GM23338 (cell line): ENCODE results near the gene GAREM2. TPM values are rescaled to one million over a fixed set of nuclear protein-coding genes. Genes with fewer than 3 reads are reported as not detected.

Experiments used
- ATAC-seq: fragments of 200-7000 bp; cut with Tn5 transposase; 3 replicates; pipeline ENCODE4 v1.9.1; 2020
- DNase-seq: peaks from one replicate; pipeline ENCODE4 v3.0.0-alpha.2; 2015; ENCODE audit warnings: low spot score
- H2AFZ ChIP-seq: fragments of 200-600 bp; sonication (generic); 2 replicates; pipeline ENCODE4 v1.8.0; 2016; ENCODE audit warnings: antibody characterized with exemption, mild to moderate bottlenecking, moderate library complexity
- H3F3A ChIP-seq: fragments of 200-600 bp; sonication (generic); replicated peaks from 2 replicates; pipeline ENCODE4 v1.8.0; 2017; ENCODE audit warnings: antibody characterized with exemption, mixed run types, low read depth
- H3K27ac ChIP-seq: fragments of 200-600 bp; sonication (generic); 2 replicates; pipeline ENCODE4 v1.6.1; 2016; ENCODE audit warnings: low read depth
- H3K27me3 ChIP-seq: fragments of 200-600 bp; sonication (generic); 2 replicates; pipeline ENCODE4 v1.8.0; 2016; ENCODE audit warnings: mild to moderate bottlenecking, mixed run types, moderate library complexity; ENCODE audit not compliant: insufficient read depth
- H3K36me3 ChIP-seq: fragments of 200-600 bp; sonication (generic); 2 replicates; pipeline ENCODE4 v1.8.0; 2016; ENCODE audit warnings: mild to moderate bottlenecking; ENCODE audit not compliant: insufficient read depth
- H3K4me1 ChIP-seq: fragments of 200-600 bp; sonication (generic); 2 replicates; pipeline ENCODE4 v1.8.0; 2016; ENCODE audit warnings: mild to moderate bottlenecking, moderate library complexity; ENCODE audit not compliant: insufficient read depth
- H3K4me2 ChIP-seq: fragments of 200-600 bp; sonication (generic); 2 replicates; pipeline ENCODE4 v1.7.1; 2017; ENCODE audit warnings: mixed run types
- H3K4me3 ChIP-seq: fragments of 200-600 bp; sonication (generic); 2 replicates; pipeline ENCODE4 v1.6.1; 2016; ENCODE audit warnings: mixed run types
- H3K79me2 ChIP-seq: fragments of 200-600 bp; sonication (generic); replicated peaks from 2 replicates; pipeline ENCODE4 v1.8.0; 2017; ENCODE audit warnings: mild to moderate bottlenecking; ENCODE audit not compliant: insufficient read depth
- H3K9me2 ChIP-seq: fragments of 200-600 bp; sonication (generic); 2 replicates; pipeline ENCODE4 v1.8.0; 2017; ENCODE audit not compliant: insufficient read depth
- H4K20me1 ChIP-seq: fragments of 200-600 bp; sonication (generic); replicated peaks from 2 replicates; pipeline ENCODE4 v1.8.0; 2017; ENCODE audit warnings: mild to moderate bottlenecking; ENCODE audit not compliant: insufficient read depth
- H3K27ac Mint-ChIP-seq: 2 replicates; pipeline ENCODE4 v1.8.0; 2020; ENCODE audit warnings: inconsistent platforms, mild to moderate bottlenecking, moderate library complexity, mixed read lengths
- H3K27me3 Mint-ChIP-seq: 3 replicates; pipeline ENCODE4 v1.8.0; 2022; ENCODE audit warnings: low read depth, mild to moderate bottlenecking, moderate library complexity, mixed read lengths, inconsistent platforms; ENCODE audit not compliant: insufficient read depth, poor library complexity
- H3K36me3 Mint-ChIP-seq: 3 replicates; pipeline ENCODE4 v1.8.0; 2021; ENCODE audit warnings: low read depth, mild to moderate bottlenecking, inconsistent platforms, moderate library complexity, mixed read lengths
- H3K4me1 Mint-ChIP-seq: 3 replicates; pipeline ENCODE4 v1.8.0; 2020; ENCODE audit warnings: mild to moderate bottlenecking, inconsistent platforms, mixed read lengths
- H3K4me3 Mint-ChIP-seq: 3 replicates; pipeline ENCODE4 v1.8.0; 2021; ENCODE audit warnings: moderate library complexity, mild to moderate bottlenecking, inconsistent platforms, mixed read lengths
- H3K9me3 Mint-ChIP-seq: 3 replicates; pipeline ENCODE4 v1.8.0; 2020; ENCODE audit warnings: moderate library complexity, mild to moderate bottlenecking, inconsistent platforms, mixed read lengths
- CREB1 ChIP-seq: fragments of 250-450 bp; sonication (Bioruptor Pico); IDR thresholded peaks from 2 replicates; pipeline ENCODE4 v1.5.0; 2020; ENCODE audit warnings: low read depth, mild to moderate bottlenecking, moderate library complexity
- EZH2 ChIP-seq: fragments of 200-600 bp; sonication (generic); IDR thresholded peaks from one replicate; pipeline ENCODE4 v1.8.0; 2017; ENCODE audit warnings: antibody characterized with exemption, mild to moderate bottlenecking, low read depth; ENCODE audit not compliant: unreplicated experiment
- JUNB ChIP-seq: IDR thresholded peaks from one replicate; pipeline ENCODE4 v1.6.1; 2016; ENCODE audit warnings: antibody characterized with exemption; ENCODE audit not compliant: unreplicated experiment
- NANOG ChIP-seq: IDR thresholded peaks from 2 replicates; pipeline ENCODE4 v1.6.1; 2016; ENCODE audit warnings: antibody characterized with exemption, borderline replicate concordance
- POLR2AphosphoS5 ChIP-seq: IDR thresholded peaks from 2 replicates; pipeline ENCODE4 v1.6.1; 2016; ENCODE audit warnings: antibody characterized with exemption, low read depth
- STAT1 ChIP-seq: IDR thresholded peaks from one replicate; pipeline ENCODE4 v1.6.1; 2016; ENCODE audit warnings: antibody characterized with exemption; ENCODE audit not compliant: unreplicated experiment
- ZNF114 ChIP-seq: fragments of 250-450 bp; sonication (Bioruptor Pico); IDR thresholded peaks from 2 replicates; pipeline ENCODE4 v1.5.0; 2020; ENCODE audit warnings: mild to moderate bottlenecking, moderate library complexity
- polyA plus RNA-seq: library from polyadenylated mRNA; unstranded; fragments of >200 nt; fragmentation: Nextera tagmentation; extraction: Ambion mirVana; gene quantifications from 2 replicates; pipeline ENCODE4 v1.2.1, GENCODE V29; 2016
- total RNA-seq: library from RNA; depleted of rRNA; stranded (reverse); fragments of >200 nt; shearing (Covaris generic); gene quantifications from 2 replicates; pipeline ENCODE4 v1.2.3, GENCODE V29; 2014
- TF ChIP-seq, protein P1 (sequence below): fragments of 250-450 bp; sonication (Bioruptor Pico); IDR thresholded peaks from 2 replicates; pipeline ENCODE4 v1.5.0; 2020; ENCODE audit warnings: mild to moderate bottlenecking, moderate library complexity
- TF ChIP-seq, protein P2 (sequence below), 2 experiments: fragments of 200-600 bp in 1 of 2; sonication (generic) in 1 of 2; conservative IDR thresholded peaks; 2 replicates each; pipeline versions ENCODE4 v1.5.1 to v1.6.1; 2016 to 2017; ENCODE audit warnings: antibody characterized with exemption in 2 of 2, low read depth in 2 of 2, mild to moderate bottlenecking in 2 of 2, moderate library complexity in 1 of 2

The GAREM2 gene
- total and polyA plus RNA-seq, 2 experiments from 2014 or later, result 3.8 to 23.8 TPM

DNA sequence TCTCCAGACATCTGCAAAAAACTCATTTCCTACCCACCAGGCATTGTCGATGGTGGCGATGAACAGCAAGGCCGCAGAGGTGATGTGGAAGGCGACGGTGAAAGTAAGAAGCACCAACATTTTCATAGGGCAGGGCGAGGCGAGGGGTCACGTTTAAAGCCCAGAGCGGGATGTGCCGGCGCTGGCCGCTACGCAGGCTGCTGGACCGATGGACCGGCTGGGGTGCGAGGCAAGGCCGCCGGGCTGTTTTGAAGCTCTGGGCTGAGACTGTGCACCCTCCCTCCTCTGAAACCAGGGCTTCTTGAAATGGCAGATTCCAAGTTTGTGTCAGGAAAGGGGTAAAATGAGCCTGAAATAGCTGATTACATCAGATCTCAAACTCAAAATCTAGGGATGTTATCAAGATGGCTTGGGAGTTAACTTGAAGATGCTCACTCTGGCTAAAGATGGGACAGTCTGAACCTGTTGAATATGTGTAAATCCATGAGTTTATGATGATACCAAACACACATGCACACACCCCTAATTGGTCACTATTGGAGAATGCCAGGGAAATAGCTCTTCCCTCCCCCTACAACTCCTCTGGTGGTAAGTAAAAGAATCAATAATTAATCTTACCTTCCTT is 31.6 kb upstream of the GAREM2 start:
- no peak for DNase-seq
- no peaks in the 10 kb centered on the region for H3K79me2 ChIP-seq
- no peaks in the 10 kb centered on the region for H3K36me3 ChIP-seq
- ATAC-seq, result no peak; the same call in 2 of the 3 replicates
- peaks cover 13% of the 10 kb centered on the region for H3K4me1 Mint-ChIP-seq
- TF ChIP-seq CREB1 (no peak), STAT1 (no peak), NANOG (no peak), JUNB (no peak), ZNF114 (CRISPR knock-in tag) (no peak), POLR2AphosphoS5 (no peak), EZH2 (no peak)
- TF ChIP-seq, protein P1, sequence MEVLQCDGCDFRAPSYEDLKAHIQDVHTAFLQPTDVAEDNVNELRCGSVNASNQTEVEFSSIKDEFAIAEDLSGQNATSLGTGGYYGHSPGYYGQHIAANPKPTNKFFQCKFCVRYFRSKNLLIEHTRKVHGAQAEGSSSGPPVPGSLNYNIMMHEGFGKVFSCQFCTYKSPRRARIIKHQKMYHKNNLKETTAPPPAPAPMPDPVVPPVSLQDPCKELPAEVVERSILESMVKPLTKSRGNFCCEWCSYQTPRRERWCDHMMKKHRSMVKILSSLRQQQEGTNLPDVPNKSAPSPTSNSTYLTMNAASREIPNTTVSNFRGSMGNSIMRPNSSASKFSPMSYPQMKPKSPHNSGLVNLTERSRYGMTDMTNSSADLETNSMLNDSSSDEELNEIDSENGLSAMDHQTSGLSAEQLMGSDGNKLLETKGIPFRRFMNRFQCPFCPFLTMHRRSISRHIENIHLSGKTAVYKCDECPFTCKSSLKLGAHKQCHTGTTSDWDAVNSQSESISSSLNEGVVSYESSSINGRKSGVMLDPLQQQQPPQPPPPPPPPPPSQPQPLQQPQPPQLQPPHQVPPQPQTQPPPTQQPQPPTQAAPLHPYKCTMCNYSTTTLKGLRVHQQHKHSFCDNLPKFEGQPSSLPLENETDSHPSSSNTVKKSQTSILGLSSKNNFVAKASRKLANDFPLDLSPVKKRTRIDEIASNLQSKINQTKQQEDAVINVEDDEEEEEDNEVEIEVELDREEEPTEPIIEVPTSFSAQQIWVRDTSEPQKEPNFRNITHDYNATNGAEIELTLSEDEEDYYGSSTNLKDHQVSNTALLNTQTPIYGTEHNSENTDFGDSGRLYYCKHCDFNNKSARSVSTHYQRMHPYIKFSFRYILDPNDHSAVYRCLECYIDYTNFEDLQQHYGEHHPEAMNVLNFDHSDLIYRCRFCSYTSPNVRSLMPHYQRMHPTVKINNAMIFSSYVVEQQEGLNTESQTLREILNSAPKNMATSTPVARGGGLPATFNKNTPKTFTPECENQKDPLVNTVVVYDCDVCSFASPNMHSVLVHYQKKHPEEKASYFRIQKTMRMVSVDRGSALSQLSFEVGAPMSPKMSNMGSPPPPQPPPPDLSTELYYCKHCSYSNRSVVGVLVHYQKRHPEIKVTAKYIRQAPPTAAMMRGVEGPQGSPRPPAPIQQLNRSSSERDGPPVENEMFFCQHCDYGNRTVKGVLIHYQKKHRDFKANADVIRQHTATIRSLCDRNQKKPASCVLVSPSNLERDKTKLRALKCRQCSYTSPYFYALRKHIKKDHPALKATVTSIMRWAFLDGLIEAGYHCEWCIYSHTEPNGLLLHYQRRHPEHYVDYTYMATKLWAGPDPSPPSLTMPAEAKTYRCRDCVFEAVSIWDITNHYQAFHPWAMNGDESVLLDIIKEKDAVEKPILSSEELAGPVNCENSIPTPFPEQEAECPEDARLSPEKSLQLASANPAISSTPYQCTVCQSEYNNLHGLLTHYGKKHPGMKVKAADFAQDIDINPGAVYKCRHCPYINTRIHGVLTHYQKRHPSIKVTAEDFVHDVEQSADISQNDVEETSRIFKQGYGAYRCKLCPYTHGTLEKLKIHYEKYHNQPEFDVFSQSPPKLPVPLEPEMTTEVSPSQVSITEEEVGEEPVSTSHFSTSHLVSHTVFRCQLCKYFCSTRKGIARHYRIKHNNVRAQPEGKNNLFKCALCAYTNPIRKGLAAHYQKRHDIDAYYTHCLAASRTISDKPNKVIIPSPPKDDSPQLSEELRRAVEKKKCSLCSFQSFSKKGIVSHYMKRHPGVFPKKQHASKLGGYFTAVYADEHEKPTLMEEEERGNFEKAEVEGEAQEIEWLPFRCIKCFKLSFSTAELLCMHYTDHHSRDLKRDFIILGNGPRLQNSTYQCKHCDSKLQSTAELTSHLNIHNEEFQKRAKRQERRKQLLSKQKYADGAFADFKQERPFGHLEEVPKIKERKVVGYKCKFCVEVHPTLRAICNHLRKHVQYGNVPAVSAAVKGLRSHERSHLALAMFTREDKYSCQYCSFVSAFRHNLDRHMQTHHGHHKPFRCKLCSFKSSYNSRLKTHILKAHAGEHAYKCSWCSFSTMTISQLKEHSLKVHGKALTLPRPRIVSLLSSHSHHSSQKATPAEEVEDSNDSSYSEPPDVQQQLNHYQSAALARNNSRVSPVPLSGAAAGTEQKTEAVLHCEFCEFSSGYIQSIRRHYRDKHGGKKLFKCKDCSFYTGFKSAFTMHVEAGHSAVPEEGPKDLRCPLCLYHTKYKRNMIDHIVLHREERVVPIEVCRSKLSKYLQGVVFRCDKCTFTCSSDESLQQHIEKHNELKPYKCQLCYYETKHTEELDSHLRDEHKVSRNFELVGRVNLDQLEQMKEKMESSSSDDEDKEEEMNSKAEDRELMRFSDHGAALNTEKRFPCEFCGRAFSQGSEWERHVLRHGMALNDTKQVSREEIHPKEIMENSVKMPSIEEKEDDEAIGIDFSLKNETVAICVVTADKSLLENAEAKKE (CRISPR knock-in tag), result no peak
- TF ChIP-seq, protein P2, sequence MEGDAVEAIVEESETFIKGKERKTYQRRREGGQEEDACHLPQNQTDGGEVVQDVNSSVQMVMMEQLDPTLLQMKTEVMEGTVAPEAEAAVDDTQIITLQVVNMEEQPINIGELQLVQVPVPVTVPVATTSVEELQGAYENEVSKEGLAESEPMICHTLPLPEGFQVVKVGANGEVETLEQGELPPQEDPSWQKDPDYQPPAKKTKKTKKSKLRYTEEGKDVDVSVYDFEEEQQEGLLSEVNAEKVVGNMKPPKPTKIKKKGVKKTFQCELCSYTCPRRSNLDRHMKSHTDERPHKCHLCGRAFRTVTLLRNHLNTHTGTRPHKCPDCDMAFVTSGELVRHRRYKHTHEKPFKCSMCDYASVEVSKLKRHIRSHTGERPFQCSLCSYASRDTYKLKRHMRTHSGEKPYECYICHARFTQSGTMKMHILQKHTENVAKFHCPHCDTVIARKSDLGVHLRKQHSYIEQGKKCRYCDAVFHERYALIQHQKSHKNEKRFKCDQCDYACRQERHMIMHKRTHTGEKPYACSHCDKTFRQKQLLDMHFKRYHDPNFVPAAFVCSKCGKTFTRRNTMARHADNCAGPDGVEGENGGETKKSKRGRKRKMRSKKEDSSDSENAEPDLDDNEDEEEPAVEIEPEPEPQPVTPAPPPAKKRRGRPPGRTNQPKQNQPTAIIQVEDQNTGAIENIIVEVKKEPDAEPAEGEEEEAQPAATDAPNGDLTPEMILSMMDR (conservative IDR thresholded peaks at IDR 0.05; ENCODE audit: low read depth in 2 of 2), result no peak
- no peaks in the 10 kb centered on the region for H3K27me3 ChIP-seq
- no peak overlapping the region for H3K4me3 Mint-ChIP-seq
- H3K4me3 ChIP-seq, result no peak overlapping the region
- H3K4me1 ChIP-seq, result no peaks in the 10 kb centered on the region
- no peak overlapping the region for H3K27ac ChIP-seq
- no peak overlapping the region; the same call in 1 of the 2 replicates for H3K27ac Mint-ChIP-seq
- H2AFZ ChIP-seq, result no peak overlapping the region
- no peaks in the 10 kb centered on the region for H3K9me2 ChIP-seq
- H3K36me3 Mint-ChIP-seq, result 0 out of 3 replicates have a peak, but pooled peaks cover 4% of the 10 kb centered on the region
- H3K9me3 Mint-ChIP-seq, result no peaks in the 10 kb centered on the region
- H4K20me1 ChIP-seq, result no peaks in the 10 kb centered on the region
- 0 out of 2 replicates have a peak, but pooled peaks cover 10% of the 10 kb centered on the region for H3F3A ChIP-seq
- H3K4me2 ChIP-seq, result no peak overlapping the region
- peaks cover 7% of the 10 kb centered on the region for H3K27me3 Mint-ChIP-seq
